Activated CD4-positive, alpha-beta T cell treated with anti-CD3 and anti-CD28 coated beads for 4 hours (primary cell): ENCODE data around the gene MCF2L2.
"Not testable (repeated sequence)": the region's sequence is repeated elsewhere in the genome, so short reads cannot be mapped to it uniquely, and the experiment has no call there.

Source experiments
- DNase-seq, 2 donors: peaks; one replicate each; pipeline ENCODE4 v3.0.0-alpha.2; 2020

MCF2L2 gene

GRCh38 chr3:183394150-183394549 is 34.3 kb downstream of the MCF2L2 start:
- no peak for DNase-seq

GRCh38 chr3:183393625-183394024 is 34.8 kb downstream of the MCF2L2 start:
- DNase-seq, result no peak

GRCh38 chr3:183392186-183393034 is 36.0 kb downstream of the MCF2L2 start:
- DNase-seq, result no peak

GRCh38 chr3:183391460-183391859 is 37.0 kb downstream of the MCF2L2 start:
- DNase-seq, result no peak

GRCh38 chr3:183390844-183391243 is 37.6 kb downstream of the MCF2L2 start:
- DNase-seq, result no peak

GRCh38 chr3:183388213-183388895 is 40.1 kb downstream of the MCF2L2 start:
- no peak for DNase-seq

GRCh38 chr3:183387797-183388196 is 40.6 kb downstream of the MCF2L2 start:
- DNase-seq, result no peak

GRCh38 chr3:183386651-183387050 is 41.8 kb downstream of the MCF2L2 start:
- no peak for DNase-seq

GRCh38 chr3:183385698-183386613 is 42.5 kb downstream of the MCF2L2 start:
- DNase-seq, result peak; percentile 50 to 67

- DNase-seq, result no peak
Observed at GRCh38 chr3:183381673-183382072, 46.7 kb downstream of the MCF2L2 start.

- no peak for DNase-seq
Observed at GRCh38 chr3:183381179-183381578, 47.2 kb downstream of the MCF2L2 start.

GRCh38 chr3:183378951-183379350 is 49.5 kb downstream of the MCF2L2 start:
- no peak for DNase-seq

GRCh38 chr3:183378545-183378944 is 49.9 kb downstream of the MCF2L2 start:
- no peak for DNase-seq

GRCh38 chr3:183378008-183378407 is 50.4 kb downstream of the MCF2L2 start:
- no peak for DNase-seq

- DNase-seq, result peak in 1 of 2 donors; percentile 29
Observed at GRCh38 chr3:183377307-183377959, 51.0 kb downstream of the MCF2L2 start.

- DNase-seq, result no peak
Observed at GRCh38 chr3:183375787-183376186, 52.6 kb downstream of the MCF2L2 start.

- no peak for DNase-seq
Observed at GRCh38 chr3:183375337-183375736, 53.1 kb downstream of the MCF2L2 start.

GRCh38 chr3:183372911-183373310 is 55.5 kb downstream of the MCF2L2 start:
- DNase-seq, result no peak

GRCh38 chr3:183371600-183371968 is 56.8 kb downstream of the MCF2L2 start:
- DNase-seq, result not testable (repeated sequence)

- no peak for DNase-seq
Observed at GRCh38 chr3:183370391-183370790, 58.0 kb downstream of the MCF2L2 start.

GRCh38 chr3:183369627-183370026 is 58.8 kb downstream of the MCF2L2 start:
- no peak for DNase-seq

- no peak for DNase-seq
Observed at GRCh38 chr3:183369117-183369516, 59.3 kb downstream of the MCF2L2 start.
